AG04450 (cell line): ENCODE results near the gene RBM24. TPM values are rescaled to one million over a fixed set of nuclear protein-coding genes. Genes with fewer than 3 reads are reported as not detected.
A peak's percentile ranks its signal among the peaks of the same experiment; 100 is the strongest.

ENCODE experiments used
- CTCF ChIA-PET: fragments of 300-600, 350-600 bp; formaldehyde crosslinking; extraction: SDS; loops from one replicate; lab custom pipeline; 2022; ENCODE audit warnings: antibody characterized with exemption, inconsistent platforms; lab: Charles Lee
- POLR2A ChIA-PET: fragments of 350-600 bp; formaldehyde crosslinking; extraction: SDS; loops from one replicate; lab custom pipeline; 2021; ENCODE audit warnings: antibody characterized with exemption, inconsistent platforms; lab: Yijun Ruan, JAX
- DNase-seq: peaks from one replicate; pipeline ENCODE4 v3.0.0-alpha.2; 2011; ENCODE audit warnings: low read depth, low spot score
- H3K27ac ChIP-seq: one replicate; pipeline ENCODE4 v1.5.1; 2012; ENCODE audit warnings: low read depth, low read length, control low read depth
- H3K27me3 ChIP-seq: one replicate; pipeline ENCODE4 v1.6.0; 2012; ENCODE audit warnings: low read length; ENCODE audit not compliant: control insufficient read depth, insufficient read depth
- H3K4me3 ChIP-seq: 2 replicates; pipeline ENCODE4 v1.5.1; 2011; ENCODE audit warnings: mild to moderate bottlenecking, low read depth, low read length, control low read depth
- H3K9me3 ChIP-seq: 2 replicates; pipeline ENCODE4 v1.5.1; 2012; ENCODE audit warnings: low read length; ENCODE audit not compliant: control insufficient read depth, insufficient read depth
- CTCF ChIP-seq: IDR thresholded peaks from 2 replicates; pipeline ENCODE4 v1.5.1; 2011; ENCODE audit warnings: low read depth, low read length, control low read depth, inconsistent platforms
- polyA plus RNA-seq: library from polyadenylated mRNA; depleted of rRNA; stranded (reverse); fragments of >200 nt; gene quantifications from 2 replicates; pipeline ENCODE4 v1.2.3, GENCODE V29; 2011

Gene RBM24
- polyA plus RNA-seq, 1 experiment = 11.3 TPM

GRCh38 chr6:17277256-17277655, 3.9 kb upstream of the RBM24 start:
- ChIA-PET POLR2A (no interaction called here), CTCF (interaction anchor here (1.5 kb wide), 1 partner anchor 307 kb away, joined by 4 read pairs; no protein-coding TSS in a partner anchor)
- H3K4me3 ChIP-seq = no peak overlapping the region
- H3K27ac ChIP-seq = no peak overlapping the region
- H3K9me3 ChIP-seq = no peaks in the 10 kb centered on the region; the same call in 1 of the 2 replicates
- no peak for TF ChIP-seq CTCF
- DNase-seq = no peak
- H3K27me3 ChIP-seq = no peaks in the 10 kb centered on the region

GRCh38 chr6:17278289-17279063, 2.7 kb upstream of the RBM24 start:
- Histone ChIP-seq H3K27ac (peak overlapping the region; percentile 75), H3K4me3 (no peak overlapping the region), H3K9me3 (no peaks in the 10 kb centered on the region; the same call in 1 of the 2 replicates), H3K27me3 (no peaks in the 10 kb centered on the region)
- DNase-seq = peak; percentile 32
- POLR2A ChIA-PET = no interaction called here
- no peak for TF ChIP-seq CTCF
- CTCF ChIA-PET = no interaction called here

DNA sequence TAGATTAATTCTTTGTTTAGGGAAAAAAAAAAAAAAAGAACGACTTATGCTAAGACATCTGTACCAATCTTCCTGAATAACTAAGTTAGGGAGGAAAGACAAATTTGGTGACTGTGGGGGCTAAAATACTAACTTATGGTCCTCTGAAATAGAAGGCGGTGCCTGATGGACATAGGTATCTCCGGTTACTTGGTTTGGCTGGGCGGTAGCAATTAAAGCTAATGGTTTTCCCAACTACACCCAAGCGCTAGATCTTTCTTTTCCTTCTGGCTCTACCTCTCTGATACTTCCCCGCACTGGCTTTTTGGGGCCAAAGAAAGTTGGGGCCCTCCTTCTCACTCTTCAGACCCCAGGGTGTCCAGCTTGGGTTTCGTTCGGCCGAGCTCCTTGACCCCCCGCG, 1.0 kb upstream of the RBM24 start:
- H3K27me3 ChIP-seq = no peaks in the 10 kb centered on the region
- ChIA-PET CTCF (interaction anchor here (1.2 to 1.4 kb wide), 2 partner anchors 12 to 304 kb away, joined by 4 to 5 read pairs; no protein-coding TSS in a partner anchor), POLR2A (interaction anchor here (0.6 to 1.1 kb wide), 2 partner anchors 25 to 111 kb away, joined by 3 read pairs; no protein-coding TSS in a partner anchor)
- peak overlapping the region; percentile 39 for H3K27ac ChIP-seq
- no peak for TF ChIP-seq CTCF
- DNase-seq = no peak
- no peaks in the 10 kb centered on the region; the same call in 1 of the 2 replicates for H3K9me3 ChIP-seq
- no peak overlapping the region; the same call in 1 of the 2 replicates for H3K4me3 ChIP-seq

- no peaks in the 10 kb centered on the region; the same call in 1 of the 2 replicates for H3K9me3 ChIP-seq
- POLR2A ChIA-PET = interaction anchor here (0.6 to 1.1 kb wide), 2 partner anchors 25 to 111 kb away, joined by 3 read pairs; no protein-coding TSS in a partner anchor
- peak; percentile 16 for TF ChIP-seq CTCF
- no peak for DNase-seq
- H3K27me3 ChIP-seq = no peaks in the 10 kb centered on the region
- CTCF ChIA-PET = interaction anchor here (0.6 to 1.4 kb wide), 3 partner anchors 13 to 304 kb away, joined by 3 to 5 read pairs (median 4); no protein-coding TSS in a partner anchor
- H3K27ac ChIP-seq = peak overlapping the region; percentile 39
- peak overlapping the region; percentile 91 for H3K4me3 ChIP-seq
These were observed 540 bp upstream of the RBM24 start for GRCh38 chr6:17280552-17281090.
